K562 (cell line): ENCODE results near the gene CCDC169. TPM values are rescaled to one million over a fixed set of nuclear protein-coding genes. Genes with fewer than 3 reads are reported as not detected.

ENCODE experiments used
- ATAC-seq: fragments of 200-7000 bp; cut with Tn5 transposase; 3 replicates; pipeline ENCODE4 v1.9.1; 2020; ENCODE audit warnings: moderate library complexity
- BruUV-seq: library from RNA; stranded (reverse); fragments of 400-500 nt; replicated peaks from 2 replicates; lab custom pipeline; 2021; lab: Mats Ljungman, UMichigan
- CTCF ChIA-PET: fragments of 300-600 bp; formaldehyde crosslinking; extraction: SDS; loops from one replicate; lab custom pipeline; 2021; ENCODE audit warnings: low intra/inter-chr PET ratio; lab: Yijun Ruan, JAX
- POLR2A ChIA-PET: fragments of 300-600, 350-650 bp; sonication (Branson Sonifier 250); formaldehyde crosslinking; extraction: SDS; loops from one replicate; lab custom pipeline; 2021; ENCODE audit warnings: antibody characterized with exemption, inconsistent platforms; lab: Yijun Ruan, JAX
- DNase-seq, 4 experiments: peaks; one replicate each; pipeline versions ENCODE4 v3.0.0 to v3.0.0-alpha.2; 2011 to 2018; ENCODE audit warnings: low spot score in 3 of 4, mixed read lengths in 3 of 4; ENCODE audit errors: extremely low read depth in 1 of 4
- FAIRE-seq: peaks from 2 replicates; lab custom pipeline; 2011; peaks lifted over from hg19 to GRCh38; lab: Jason Lieb, UNC
- H2AFZ ChIP-seq: 2 replicates; pipeline ENCODE4 v1.6.0; 2011; ENCODE audit warnings: low read depth, low read length, control low read depth, inconsistent platforms
- H3K27ac ChIP-seq: fragments of 200-600 bp; 3 replicates; pipeline ENCODE4 v1.8.0; 2011; ENCODE audit warnings: low read depth, mild to moderate bottlenecking, control low read depth, inconsistent platforms, low read length, moderate library complexity, mixed read lengths; ENCODE audit errors: extremely low read depth
- H3K27me3 ChIP-seq, 2 experiments: fragments of 300-600 bp in 1 of 2; 2 replicates in 1 of 2; 3 replicates in 1 of 2; pipeline versions ENCODE4 v1.6.0 to v1.8.0; 2011; ENCODE audit warnings: inconsistent platforms in 2 of 2, low read length in 2 of 2, mild to moderate bottlenecking in 1 of 2, mixed read lengths in 1 of 2, moderate library complexity in 1 of 2; ENCODE audit not compliant: control insufficient read depth in 2 of 2, insufficient read depth in 2 of 2
- H3K36me3 ChIP-seq: fragments of 300-600 bp; 3 replicates; pipeline ENCODE4 v1.8.0; 2011; ENCODE audit warnings: mild to moderate bottlenecking, low read length, inconsistent platforms; ENCODE audit not compliant: control insufficient read depth, insufficient read depth
- H3K4me1 ChIP-seq, 2 experiments: fragments of 200-600 bp in 1 of 2; replicated peaks in 1 of 2; 2 replicates in 1 of 2; 3 replicates in 1 of 2; pipeline versions ENCODE4 v1.5.1 to v1.8.0; 2011; ENCODE audit warnings: inconsistent platforms in 2 of 2, low read length in 2 of 2, mild to moderate bottlenecking in 1 of 2, mixed read lengths in 1 of 2, moderate library complexity in 1 of 2; ENCODE audit not compliant: control insufficient read depth in 2 of 2, insufficient read depth in 2 of 2
- H3K4me2 ChIP-seq: 2 replicates; pipeline ENCODE4 v1.6.1; 2011; ENCODE audit warnings: low read length, control low read depth, inconsistent platforms, mixed read lengths; ENCODE audit not compliant: insufficient read depth
- H3K4me3 ChIP-seq: fragments of 200-600 bp; sonication (generic), shearing (Covaris generic); 2 replicates; pipeline ENCODE4 v1.5.1; 2016; ENCODE audit warnings: control low read depth, inconsistent platforms
- H3K79me2 ChIP-seq: fragments of 200-600 bp; 3 replicates; pipeline ENCODE4 v1.8.0; 2011; ENCODE audit warnings: low read length, inconsistent platforms; ENCODE audit not compliant: control insufficient read depth, insufficient read depth
- H3K9ac ChIP-seq, 2 experiments: 2 replicates each; pipeline versions ENCODE4 v1.6.0 to v1.6.1; 2011; ENCODE audit warnings: low read depth in 2 of 2, low read length in 2 of 2, control low read depth in 1 of 2, inconsistent platforms in 1 of 2, mild to moderate bottlenecking in 1 of 2, mixed read lengths in 1 of 2; ENCODE audit not compliant: insufficient read depth in 1 of 2
- H3K9me1 ChIP-seq: one replicate; pipeline ENCODE4 v1.6.0; 2011; ENCODE audit warnings: inconsistent platforms, mild to moderate bottlenecking, low read length, moderate library complexity; ENCODE audit not compliant: control insufficient read depth, insufficient read depth
- H3K9me3 ChIP-seq: replicated peaks from 2 replicates; pipeline ENCODE4 v1.5.1; 2011; ENCODE audit warnings: low read depth, low read length, inconsistent platforms; ENCODE audit not compliant: control insufficient read depth, insufficient read depth
- H4K20me1 ChIP-seq: replicated peaks from 2 replicates; pipeline ENCODE4 v1.6.1; 2011; ENCODE audit warnings: low read length, inconsistent platforms, mixed read lengths; ENCODE audit not compliant: control insufficient read depth, insufficient read depth
- MTA3 ChIP-seq: fragments of 450-650 bp; formaldehyde crosslinking; IDR thresholded peaks from 2 replicates; pipeline ENCODE4 v1.6.1; 2017; ENCODE audit warnings: mild to moderate bottlenecking, borderline replicate concordance
- SMARCB1 ChIP-seq: IDR thresholded peaks from 2 replicates; pipeline ENCODE4 v1.6.1; 2011; ENCODE audit warnings: improper control_type of control experiment, low read depth; ENCODE audit not compliant: insufficient read length
- WGBS: fragments of 100-300 bp; shearing (Covaris generic); methylation state at CpG from one replicate; pipeline ENCODE4 v1.1.6; 2016; ENCODE audit warnings: low coverage, mixed read lengths; ENCODE audit not compliant: insufficient coverage; ENCODE audit errors: missing lambda C conversion rate; 5-methylcytosine and 5-hydroxymethylcytosine counted together
- in situ Hi-C: fragments of 300-500 bp; cut with MboI; formaldehyde crosslinking; loops from 4 replicates; pipeline ENCODE4 v1.15.0; 2018; ENCODE audit warnings: inconsistent platforms, mixed read lengths
- intact Hi-C: fragments of 100-400 bp; cut with micrococcal nuclease; formaldehyde crosslinking; loops from 2 replicates; pipeline ENCODE4 v1.14.2; 2022
- polyA plus RNA-seq, 8 experiments: library from polyadenylated mRNA; depleted of rRNA in 4 of 8; stranded (reverse) in 5 of 8; unstranded in 3 of 8; fragments of >200 nt; fragmentation: Nextera tagmentation in 2 of 8; fragmentation: Illumina TruSeq in 1 of 8; extraction: Ambion mirVana in 2 of 8; extraction: Trizol in 1 of 8; gene quantifications; 2 replicates each; pipeline versions ENCODE4 v1.2.1 to v1.2.3, GENCODE V29; 2011 to 2014; ENCODE audit warnings: inconsistent platforms in 1 of 8, missing spikeins in 1 of 8
- total RNA-seq, 7 experiments: library from RNA; depleted of rRNA in 6 of 7; stranded (reverse); fragments of >200 nt in 6 of 7; fragmentation: Illumina TruSeq in 2 of 7; extraction: Trizol in 2 of 7; gene quantifications; 2 replicates each; pipeline versions ENCODE4 v1.2.1 to v1.2.3, GENCODE V29; 2011 to 2021; ENCODE audit warnings: low replicate concordance in 1 of 7
- TF ChIP-seq, protein P1 (sequence below): fragments of 250-450 bp; sonication (Bioruptor Pico); IDR thresholded peaks from 2 replicates; pipeline ENCODE4 v1.8.0; 2021; ENCODE audit warnings: moderate library complexity, mild to moderate bottlenecking, inconsistent platforms
- TF ChIP-seq, protein P2 (sequence below), 3 experiments: IDR thresholded peaks in 2 of 3; conservative IDR thresholded peaks in 1 of 3; 2 replicates each; pipeline ENCODE4 v1.5.1; 2011 to 2012; ENCODE audit warnings: low read length in 3 of 3, mild to moderate bottlenecking in 3 of 3, control low read depth in 2 of 3, improper control_type of control experiment in 1 of 3, inconsistent platforms in 1 of 3, low read depth in 1 of 3, mixed read lengths in 1 of 3, moderate library complexity in 1 of 3; ENCODE audit not compliant: insufficient read depth in 2 of 3
- TF ChIP-seq, protein P3 (sequence below): fragments of 150-350 bp; IDR thresholded peaks from 2 replicates; pipeline ENCODE4 v1.6.1; 2014; ENCODE audit warnings: low read depth, mild to moderate bottlenecking, low read length, borderline replicate concordance
- TF ChIP-seq, protein P4 (sequence below): sonication (generic); formaldehyde crosslinking; IDR thresholded peaks from 2 replicates; pipeline ENCODE4 v1.8.1; 2022; ENCODE audit warnings: missing genetic modification reagents

The CCDC169 gene
- total and polyA plus RNA-seq, 9 of the 15 experiments (the other 6 are each of a cell fraction or from before 2014, with no cell fraction given): 6.8 to 22.0 (median 12.4) TPM

DNA sequence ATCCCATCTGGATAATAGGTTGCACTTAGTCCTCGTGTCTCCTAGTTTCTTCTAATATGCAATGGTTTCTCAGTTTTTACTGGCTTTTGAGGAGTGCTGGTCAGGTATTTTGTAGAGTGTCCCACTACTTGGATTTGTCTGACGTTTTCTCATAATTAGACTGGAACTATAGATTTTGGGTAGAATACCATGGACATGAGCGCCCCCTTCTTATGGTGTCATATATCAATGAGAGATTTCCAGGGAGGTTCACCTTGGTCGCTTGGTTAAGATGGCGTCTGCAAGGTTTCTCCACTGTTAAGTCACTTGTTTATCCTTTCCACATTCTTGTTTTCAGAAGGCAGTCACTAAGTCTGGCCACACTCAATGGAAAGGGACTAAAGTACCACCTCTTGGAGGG is 89.9 kb downstream of the CCDC169 start:
- Histone ChIP-seq H3K27me3 (no peaks in the 10 kb centered on the region), H4K20me1 (no peaks in the 10 kb centered on the region), H3K4me3 (no peak overlapping the region), H3K9me3 (peaks cover 7% of the 10 kb centered on the region), H3K9me1 (no peaks in the 10 kb centered on the region), H3K36me3 (no peaks in the 10 kb centered on the region), H3K4me2 (no peak overlapping the region), H3K9ac (no peak overlapping the region), H2AFZ (no peak overlapping the region), H3K79me2 (no peaks in the 10 kb centered on the region; the same call in 2 of the 3 replicates), H3K27ac (no peak overlapping the region), H3K4me1 (no peaks in the 10 kb centered on the region)
- no peak for ATAC-seq
- ChIA-PET CTCF (no interaction called here), POLR2A (no interaction called here)
- intact Hi-C loops: no loop called here
- no TSS peak for BruUV-seq
- in situ Hi-C loops: no loop called here
- no peak for FAIRE-seq
- TF ChIP-seq, protein P1, sequence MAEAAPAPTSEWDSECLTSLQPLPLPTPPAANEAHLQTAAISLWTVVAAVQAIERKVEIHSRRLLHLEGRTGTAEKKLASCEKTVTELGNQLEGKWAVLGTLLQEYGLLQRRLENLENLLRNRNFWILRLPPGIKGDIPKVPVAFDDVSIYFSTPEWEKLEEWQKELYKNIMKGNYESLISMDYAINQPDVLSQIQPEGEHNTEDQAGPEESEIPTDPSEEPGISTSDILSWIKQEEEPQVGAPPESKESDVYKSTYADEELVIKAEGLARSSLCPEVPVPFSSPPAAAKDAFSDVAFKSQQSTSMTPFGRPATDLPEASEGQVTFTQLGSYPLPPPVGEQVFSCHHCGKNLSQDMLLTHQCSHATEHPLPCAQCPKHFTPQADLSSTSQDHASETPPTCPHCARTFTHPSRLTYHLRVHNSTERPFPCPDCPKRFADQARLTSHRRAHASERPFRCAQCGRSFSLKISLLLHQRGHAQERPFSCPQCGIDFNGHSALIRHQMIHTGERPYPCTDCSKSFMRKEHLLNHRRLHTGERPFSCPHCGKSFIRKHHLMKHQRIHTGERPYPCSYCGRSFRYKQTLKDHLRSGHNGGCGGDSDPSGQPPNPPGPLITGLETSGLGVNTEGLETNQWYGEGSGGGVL (CRISPR knock-in tag): no peak
- TF ChIP-seq MTA3 (no peak), SMARCB1 (no peak)
- TF ChIP-seq, protein P2, sequence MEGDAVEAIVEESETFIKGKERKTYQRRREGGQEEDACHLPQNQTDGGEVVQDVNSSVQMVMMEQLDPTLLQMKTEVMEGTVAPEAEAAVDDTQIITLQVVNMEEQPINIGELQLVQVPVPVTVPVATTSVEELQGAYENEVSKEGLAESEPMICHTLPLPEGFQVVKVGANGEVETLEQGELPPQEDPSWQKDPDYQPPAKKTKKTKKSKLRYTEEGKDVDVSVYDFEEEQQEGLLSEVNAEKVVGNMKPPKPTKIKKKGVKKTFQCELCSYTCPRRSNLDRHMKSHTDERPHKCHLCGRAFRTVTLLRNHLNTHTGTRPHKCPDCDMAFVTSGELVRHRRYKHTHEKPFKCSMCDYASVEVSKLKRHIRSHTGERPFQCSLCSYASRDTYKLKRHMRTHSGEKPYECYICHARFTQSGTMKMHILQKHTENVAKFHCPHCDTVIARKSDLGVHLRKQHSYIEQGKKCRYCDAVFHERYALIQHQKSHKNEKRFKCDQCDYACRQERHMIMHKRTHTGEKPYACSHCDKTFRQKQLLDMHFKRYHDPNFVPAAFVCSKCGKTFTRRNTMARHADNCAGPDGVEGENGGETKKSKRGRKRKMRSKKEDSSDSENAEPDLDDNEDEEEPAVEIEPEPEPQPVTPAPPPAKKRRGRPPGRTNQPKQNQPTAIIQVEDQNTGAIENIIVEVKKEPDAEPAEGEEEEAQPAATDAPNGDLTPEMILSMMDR (IDR thresholded peaks at IDR 0.05 in 2 of 3, conservative IDR thresholded peaks at IDR 0.05 in 1 of 3; ENCODE audit: insufficient read depth in 2 of 3, low read depth in 1 of 3, low read length in 3 of 3): 0 out of 6 replicates have a peak, but pooled peaks of 1 of the 3 experiments have one; percentile 9
- TF ChIP-seq, protein P3, sequence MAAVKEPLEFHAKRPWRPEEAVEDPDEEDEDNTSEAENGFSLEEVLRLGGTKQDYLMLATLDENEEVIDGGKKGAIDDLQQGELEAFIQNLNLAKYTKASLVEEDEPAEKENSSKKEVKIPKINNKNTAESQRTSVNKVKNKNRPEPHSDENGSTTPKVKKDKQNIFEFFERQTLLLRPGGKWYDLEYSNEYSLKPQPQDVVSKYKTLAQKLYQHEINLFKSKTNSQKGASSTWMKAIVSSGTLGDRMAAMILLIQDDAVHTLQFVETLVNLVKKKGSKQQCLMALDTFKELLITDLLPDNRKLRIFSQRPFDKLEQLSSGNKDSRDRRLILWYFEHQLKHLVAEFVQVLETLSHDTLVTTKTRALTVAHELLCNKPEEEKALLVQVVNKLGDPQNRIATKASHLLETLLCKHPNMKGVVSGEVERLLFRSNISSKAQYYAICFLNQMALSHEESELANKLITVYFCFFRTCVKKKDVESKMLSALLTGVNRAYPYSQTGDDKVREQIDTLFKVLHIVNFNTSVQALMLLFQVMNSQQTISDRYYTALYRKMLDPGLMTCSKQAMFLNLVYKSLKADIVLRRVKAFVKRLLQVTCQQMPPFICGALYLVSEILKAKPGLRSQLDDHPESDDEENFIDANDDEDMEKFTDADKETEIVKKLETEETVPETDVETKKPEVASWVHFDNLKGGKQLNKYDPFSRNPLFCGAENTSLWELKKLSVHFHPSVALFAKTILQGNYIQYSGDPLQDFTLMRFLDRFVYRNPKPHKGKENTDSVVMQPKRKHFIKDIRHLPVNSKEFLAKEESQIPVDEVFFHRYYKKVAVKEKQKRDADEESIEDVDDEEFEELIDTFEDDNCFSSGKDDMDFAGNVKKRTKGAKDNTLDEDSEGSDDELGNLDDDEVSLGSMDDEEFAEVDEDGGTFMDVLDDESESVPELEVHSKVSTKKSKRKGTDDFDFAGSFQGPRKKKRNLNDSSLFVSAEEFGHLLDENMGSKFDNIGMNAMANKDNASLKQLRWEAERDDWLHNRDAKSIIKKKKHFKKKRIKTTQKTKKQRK: no peak
- TF ChIP-seq, protein P4, sequence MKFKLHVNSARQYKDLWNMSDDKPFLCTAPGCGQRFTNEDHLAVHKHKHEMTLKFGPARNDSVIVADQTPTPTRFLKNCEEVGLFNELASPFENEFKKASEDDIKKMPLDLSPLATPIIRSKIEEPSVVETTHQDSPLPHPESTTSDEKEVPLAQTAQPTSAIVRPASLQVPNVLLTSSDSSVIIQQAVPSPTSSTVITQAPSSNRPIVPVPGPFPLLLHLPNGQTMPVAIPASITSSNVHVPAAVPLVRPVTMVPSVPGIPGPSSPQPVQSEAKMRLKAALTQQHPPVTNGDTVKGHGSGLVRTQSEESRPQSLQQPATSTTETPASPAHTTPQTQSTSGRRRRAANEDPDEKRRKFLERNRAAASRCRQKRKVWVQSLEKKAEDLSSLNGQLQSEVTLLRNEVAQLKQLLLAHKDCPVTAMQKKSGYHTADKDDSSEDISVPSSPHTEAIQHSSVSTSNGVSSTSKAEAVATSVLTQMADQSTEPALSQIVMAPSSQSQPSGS (CRISPR knock-in tag): no peak
- WGBS: 45% methylated on average over 5 of the region's 5 CpGs
- DNase-seq: peak in 1 of 4 experiments; percentile 7
